Activated B cell treated with CpG ODN at 0.5 μM for 24 hours (primary cell): Measurements from ENCODE around the gene ANP32D. TPM values are rescaled to one million over a fixed set of nuclear protein-coding genes. Genes with fewer than 3 reads are reported as not detected.
"Not testable (repeated sequence)": the region's sequence is repeated elsewhere in the genome, so short reads cannot be mapped to it uniquely, and the experiment has no call there.

Source experiments
- ATAC-seq: fragments of 200-7000 bp; cut with Tn5 transposase; one replicate; pipeline ENCODE4 v1.10.0; 2021; ENCODE audit warnings: low read depth, mild to moderate bottlenecking, moderate library complexity
- CTCF ChIA-PET: fragments of 350-600 bp; sonication (Branson Sonifier 250); formaldehyde crosslinking; loops from one replicate; lab custom pipeline; 2021; ENCODE audit warnings: antibody characterized with exemption; lab: Charles Lee
- POLR2A ChIA-PET: fragments of 350-600 bp; sonication (Branson Sonifier 250); formaldehyde crosslinking; loops from one replicate; lab custom pipeline; 2021; ENCODE audit warnings: antibody characterized with exemption; lab: Charles Lee
- DNase-seq: peaks from one replicate; pipeline ENCODE4 v3.0.0; 2022
- H3K27ac Mint-ChIP-seq: one replicate; pipeline ENCODE4 v1.8.0; 2020; ENCODE audit warnings: mixed read lengths
- H3K27me3 Mint-ChIP-seq: one replicate; pipeline ENCODE4 v1.8.0; 2021; ENCODE audit warnings: mixed read lengths
- H3K36me3 Mint-ChIP-seq: one replicate; pipeline ENCODE4 v1.8.0; 2021; ENCODE audit warnings: low read depth, mixed read lengths
- H3K4me1 Mint-ChIP-seq: one replicate; pipeline ENCODE4 v1.8.0; 2021; ENCODE audit warnings: mixed read lengths
- H3K4me3 Mint-ChIP-seq: one replicate; pipeline ENCODE4 v1.8.0; 2020; ENCODE audit warnings: mild to moderate bottlenecking, mixed read lengths
- H3K9me3 Mint-ChIP-seq: one replicate; pipeline ENCODE4 v1.8.0; 2020; ENCODE audit warnings: mixed read lengths
- intact Hi-C: fragments of 100-400 bp; cut with micrococcal nuclease; formaldehyde crosslinking; loops from one replicate; pipeline ENCODE4 v1.15.1; 2024
- total RNA-seq: library from RNA; stranded (reverse); gene quantifications from 2 replicates; pipeline ENCODE4 v1.2.3, GENCODE V29; 2022
- TF ChIP-seq, protein P1 (sequence below): fragments of 200-600 bp; IDR thresholded peaks from one replicate; pipeline ENCODE4 v1.8.0; 2022; ENCODE audit warnings: antibody characterized with exemption, mild to moderate bottlenecking

The ANP32D gene
- total RNA-seq, 1 donor from 2014 or later: not detected

DNA sequence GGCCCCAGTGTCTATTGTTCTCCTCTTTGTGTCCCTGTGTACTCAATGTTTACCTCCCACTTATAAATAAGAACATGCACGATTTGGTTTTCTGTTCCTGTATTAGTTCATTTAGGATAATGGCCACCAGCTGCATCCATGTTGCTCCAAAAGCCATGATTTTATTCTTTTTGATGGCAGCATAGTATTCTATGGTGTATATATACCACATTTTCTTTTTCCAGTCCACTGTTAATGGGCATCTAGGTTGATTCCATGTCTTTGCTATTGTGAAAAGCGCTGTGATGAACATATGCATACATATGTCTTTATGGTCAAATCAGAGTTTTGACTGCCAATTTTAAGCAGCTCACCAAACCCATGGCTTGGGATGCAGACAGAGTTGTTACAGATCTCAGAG lies 17.2 kb upstream of the ANP32D start:
- TF ChIP-seq, protein P1, sequence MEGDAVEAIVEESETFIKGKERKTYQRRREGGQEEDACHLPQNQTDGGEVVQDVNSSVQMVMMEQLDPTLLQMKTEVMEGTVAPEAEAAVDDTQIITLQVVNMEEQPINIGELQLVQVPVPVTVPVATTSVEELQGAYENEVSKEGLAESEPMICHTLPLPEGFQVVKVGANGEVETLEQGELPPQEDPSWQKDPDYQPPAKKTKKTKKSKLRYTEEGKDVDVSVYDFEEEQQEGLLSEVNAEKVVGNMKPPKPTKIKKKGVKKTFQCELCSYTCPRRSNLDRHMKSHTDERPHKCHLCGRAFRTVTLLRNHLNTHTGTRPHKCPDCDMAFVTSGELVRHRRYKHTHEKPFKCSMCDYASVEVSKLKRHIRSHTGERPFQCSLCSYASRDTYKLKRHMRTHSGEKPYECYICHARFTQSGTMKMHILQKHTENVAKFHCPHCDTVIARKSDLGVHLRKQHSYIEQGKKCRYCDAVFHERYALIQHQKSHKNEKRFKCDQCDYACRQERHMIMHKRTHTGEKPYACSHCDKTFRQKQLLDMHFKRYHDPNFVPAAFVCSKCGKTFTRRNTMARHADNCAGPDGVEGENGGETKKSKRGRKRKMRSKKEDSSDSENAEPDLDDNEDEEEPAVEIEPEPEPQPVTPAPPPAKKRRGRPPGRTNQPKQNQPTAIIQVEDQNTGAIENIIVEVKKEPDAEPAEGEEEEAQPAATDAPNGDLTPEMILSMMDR: no peak
- intact Hi-C loops: no loop called here
- DNase-seq (no peak), ATAC-seq (no peak)
- CTCF ChIA-PET: no interaction called here
- peaks cover 2% of the 10 kb centered on the region for H3K9me3 Mint-ChIP-seq
- no peaks in the 10 kb centered on the region for H3K4me1 Mint-ChIP-seq
- POLR2A ChIA-PET: no interaction called here
- no peak overlapping the region for H3K4me3 Mint-ChIP-seq
- H3K27me3 Mint-ChIP-seq: peaks cover 21% of the 10 kb centered on the region
- no peak overlapping the region for H3K27ac Mint-ChIP-seq
- H3K36me3 Mint-ChIP-seq: no peaks in the 10 kb centered on the region

DNA sequence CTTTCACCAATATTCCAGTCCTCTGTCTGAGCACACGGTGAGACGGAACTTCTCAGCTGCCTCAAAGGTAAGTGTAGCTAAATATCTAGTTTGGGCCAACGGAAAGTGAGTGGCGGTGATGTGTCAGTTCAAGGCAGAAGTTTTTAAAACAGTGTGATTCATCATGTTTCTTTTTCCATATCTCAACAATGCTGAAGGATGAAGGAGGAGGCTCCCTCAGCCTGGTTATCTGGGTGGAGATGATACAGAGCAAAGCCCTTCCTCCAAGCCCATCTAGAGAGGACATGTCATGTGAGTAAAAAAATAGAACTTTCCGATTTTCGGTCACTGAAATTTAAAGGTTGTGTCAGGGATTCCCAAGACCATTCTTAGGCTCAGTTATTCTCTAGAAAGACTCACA lies 13.1 kb upstream of the ANP32D start:
- ATAC-seq: no peak

DNA sequence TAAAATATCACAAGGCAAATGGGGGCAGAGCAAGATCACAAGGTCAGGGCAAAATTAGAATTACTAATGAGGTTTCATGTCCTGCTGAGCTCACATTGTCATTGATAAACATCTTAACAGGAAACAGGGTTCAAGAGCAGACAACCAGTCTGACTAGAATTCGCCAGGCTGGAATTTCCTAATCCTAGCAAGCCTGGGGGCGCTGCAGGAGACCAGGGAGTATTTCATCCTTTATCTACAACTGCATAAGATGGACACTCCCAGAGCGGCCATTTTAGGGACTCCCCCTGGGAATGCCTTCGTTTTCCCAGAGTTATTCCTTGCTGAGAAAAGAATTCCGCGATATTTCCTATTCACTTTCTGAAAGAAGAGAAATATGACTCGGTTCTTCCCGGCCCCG lies 3.3 kb upstream of the ANP32D start:
- CTCF ChIA-PET, H3K27ac Mint-ChIP-seq, H3K27me3 Mint-ChIP-seq, H3K4me1 Mint-ChIP-seq, DNase-seq, intact Hi-C loops, ATAC-seq, H3K36me3 Mint-ChIP-seq, POLR2A ChIA-PET, H3K4me3 Mint-ChIP-seq: not testable (repeated sequence)
- H3K9me3 Mint-ChIP-seq: peaks cover 33% of the 10 kb centered on the region

More for the DNA sequence above, 13.1 kb upstream of the ANP32D start:
- POLR2A ChIA-PET: no interaction called here
- no peak for DNase-seq
- Mint-ChIP-seq H3K27ac (no peak overlapping the region), H3K4me3 (no peak overlapping the region), H3K4me1 (no peaks in the 10 kb centered on the region), H3K36me3 (no peaks in the 10 kb centered on the region), H3K27me3 (peaks cover 28% of the 10 kb centered on the region), H3K9me3 (peaks cover 3% of the 10 kb centered on the region)
- intact Hi-C loops: no loop called here
- CTCF ChIA-PET: no interaction called here
- TF ChIP-seq, protein P1: no peak

DNA sequence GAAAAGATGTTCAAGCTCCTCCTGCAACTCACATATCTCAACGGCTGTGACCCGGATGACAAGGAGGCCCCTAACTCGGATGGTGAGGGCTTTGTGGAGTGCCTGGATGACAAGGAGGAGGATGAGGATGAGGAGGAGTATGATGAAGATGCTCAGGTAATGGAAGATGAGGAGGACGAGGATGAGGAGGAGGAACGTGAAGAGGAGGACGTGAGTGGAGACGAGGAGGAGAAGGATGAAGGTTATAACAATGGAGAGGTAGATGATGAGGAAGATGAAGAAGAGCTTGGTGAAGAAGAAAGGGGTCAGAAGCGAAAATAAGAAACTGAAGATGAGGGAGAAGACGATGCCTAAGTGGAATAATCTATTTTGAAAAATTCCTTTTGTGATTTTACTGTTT lies 702 bp downstream of the ANP32D start:
- ATAC-seq (no peak), DNase-seq (no peak)
- intact Hi-C loops: no loop called here
- ChIA-PET POLR2A (no interaction called here), CTCF (no interaction called here)
- H3K4me1 Mint-ChIP-seq: no peaks in the 10 kb centered on the region
- H3K9me3 Mint-ChIP-seq: peaks cover 28% of the 10 kb centered on the region
- TF ChIP-seq, protein P1: no peak
- H3K4me3 Mint-ChIP-seq: no peak overlapping the region
- H3K36me3 Mint-ChIP-seq: peaks cover 3% of the 10 kb centered on the region
- no peak overlapping the region for H3K27ac Mint-ChIP-seq
- H3K27me3 Mint-ChIP-seq: peaks cover 21% of the 10 kb centered on the region

DNA sequence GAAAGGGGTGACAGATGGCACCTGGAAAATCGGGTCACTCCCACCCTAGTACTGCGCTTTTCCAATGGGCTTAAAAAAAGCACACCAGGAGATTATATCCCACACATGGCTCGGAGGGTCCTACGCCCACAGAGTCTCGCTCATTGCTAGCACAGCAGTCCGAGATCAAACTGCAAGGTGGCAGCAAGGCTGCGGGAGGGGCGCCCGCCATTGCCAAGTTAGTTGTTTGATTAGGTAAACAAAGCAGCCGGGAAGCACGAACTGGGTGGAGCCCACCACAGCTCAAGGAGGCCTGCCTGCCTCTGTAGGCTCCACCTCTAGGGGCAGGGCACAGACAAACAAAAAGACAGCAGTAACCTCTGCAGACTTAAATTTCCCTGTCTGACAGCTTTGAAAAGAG lies 2.1 kb downstream of the ANP32D start:
- peaks cover 20% of the 10 kb centered on the region for H3K9me3 Mint-ChIP-seq
- H3K4me1 Mint-ChIP-seq, H3K27ac Mint-ChIP-seq, DNase-seq, H3K36me3 Mint-ChIP-seq, POLR2A ChIA-PET, H3K4me3 Mint-ChIP-seq, ATAC-seq, CTCF ChIA-PET, intact Hi-C loops: not testable (repeated sequence)
- peaks cover 21% of the 10 kb centered on the region for H3K27me3 Mint-ChIP-seq

DNA sequence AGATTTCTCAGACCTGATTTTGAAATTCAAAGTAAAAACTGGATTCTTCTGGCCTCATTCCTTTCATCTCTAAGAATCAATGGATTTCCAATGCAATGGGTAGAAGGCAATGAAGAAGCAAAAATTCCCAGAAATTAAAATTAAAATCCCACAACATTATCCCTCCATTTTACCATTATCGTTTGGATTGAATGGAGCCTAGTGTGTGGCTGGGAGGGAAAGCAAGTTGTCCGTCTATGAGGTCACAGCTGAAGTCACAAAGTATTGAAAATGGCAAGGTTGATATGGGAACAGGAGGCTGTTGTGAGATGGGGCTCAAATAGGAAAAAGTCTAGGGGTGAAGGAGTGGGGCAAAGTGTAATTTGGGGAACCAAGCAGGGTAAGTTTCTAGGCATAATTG lies 9.8 kb downstream of the ANP32D start, which contains the start of gene C12orf54:
Gene C12orf54, plus strand, starts transcription at position 301 of the 400 bp plus-strand sequence. CDS start 799 bp downstream, outside the sequence.
- Mint-ChIP-seq H3K27ac (no peak within 1 kb of the TSS), H3K4me3 (no peak within 1 kb of the TSS), H3K27me3 (peaks cover 3% of the 10 kb centered on the region), H3K36me3 (no peaks in the 10 kb centered on the region), H3K4me1 (no peaks in the 10 kb centered on the region), H3K9me3 (peaks cover 8% of the 10 kb centered on the region)
- ChIA-PET CTCF (no interaction called here), POLR2A (no interaction called here)
- DNase-seq: no peak
- TF ChIP-seq, protein P1: no peak
- intact Hi-C loops: no loop called here
- ATAC-seq: no peak
